IMR-90 (cell line): ENCODE results near the gene CPNE6. TPM values are rescaled to one million over a fixed set of nuclear protein-coding genes. Genes with fewer than 3 reads are reported as not detected.

ENCODE experiments used
- ATAC-seq: fragments of 200-7000 bp; cut with Tn5 transposase; 2 replicates; pipeline ENCODE4 v1.9.1; 2020; ENCODE audit warnings: low read depth, mild to moderate bottlenecking, moderate library complexity
- BruUV-seq: library from RNA; stranded (reverse); fragments of 400-500 nt; replicated peaks from 2 replicates; lab custom pipeline; 2021; lab: Mats Ljungman, UMichigan
- CTCF ChIA-PET: fragments of 300-600 bp; formaldehyde crosslinking; extraction: SDS; loops from one replicate; lab custom pipeline; 2021; ENCODE audit warnings: antibody characterized with exemption; lab: Yijun Ruan, JAX
- POLR2A ChIA-PET: fragments of 300-600 bp; sonication (Branson Sonifier 250); formaldehyde crosslinking; loops from one replicate; lab custom pipeline; 2022; ENCODE audit warnings: antibody characterized with exemption; ENCODE audit not compliant: unreplicated experiment; lab: Charles Lee
- DNase-seq: peaks from one replicate; pipeline ENCODE4 v3.0.0; 2013
- H2AFZ ChIP-seq: replicated peaks from 2 replicates; pipeline ENCODE3; 2013; ENCODE audit warnings: low read length, mild to moderate bottlenecking; ENCODE audit not compliant: poor library complexity
- H2AK5ac ChIP-seq: 2 replicates; pipeline ENCODE4 v1.6.1; 2013; ENCODE audit warnings: low read depth, low read length, inconsistent platforms
- H2AK9ac ChIP-seq: replicated peaks from 2 replicates; pipeline ENCODE3; 2013; ENCODE audit warnings: mild to moderate bottlenecking, low read depth, low read length, moderate library complexity; ENCODE audit not compliant: poor library complexity
- H2BK120ac ChIP-seq: 2 replicates; pipeline ENCODE4 v1.6.1; 2013; ENCODE audit warnings: low read depth, low read length, inconsistent platforms
- H2BK15ac ChIP-seq: 3 replicates; pipeline ENCODE4 v1.6.1; 2013; ENCODE audit warnings: low read depth, low read length, inconsistent platforms
- H2BK20ac ChIP-seq: 2 replicates; pipeline ENCODE4 v1.6.1; 2013; ENCODE audit warnings: low read depth, mild to moderate bottlenecking, inconsistent platforms, low read length, moderate library complexity
- H2BK5ac ChIP-seq: 2 replicates; pipeline ENCODE4 v1.6.1; 2013; ENCODE audit warnings: mild to moderate bottlenecking, low read depth, low read length, inconsistent platforms; ENCODE audit not compliant: poor library complexity, severe bottlenecking
- H3K14ac ChIP-seq: replicated peaks from 2 replicates; pipeline ENCODE4 v1.6.1; 2013; ENCODE audit warnings: low read depth, low read length, inconsistent platforms
- H3K18ac ChIP-seq: 2 replicates; pipeline ENCODE4 v1.6.1; 2013; ENCODE audit warnings: low read depth, low read length, control low read depth
- H3K23ac ChIP-seq: 2 replicates; pipeline ENCODE4 v1.6.1; 2013; ENCODE audit warnings: low read depth, low read length, inconsistent platforms
- H3K27ac ChIP-seq: 2 replicates; pipeline ENCODE4 v1.5.1; 2013; ENCODE audit warnings: mild to moderate bottlenecking, control low read depth, low read length; ENCODE audit not compliant: insufficient read depth
- H3K27me3 ChIP-seq: 2 replicates; pipeline ENCODE4 v1.6.1; 2013; ENCODE audit warnings: low read length; ENCODE audit not compliant: control insufficient read depth, insufficient read depth
- H3K36me3 ChIP-seq: 2 replicates; pipeline ENCODE4 v1.6.1; 2013; ENCODE audit warnings: low read length, mixed read lengths; ENCODE audit not compliant: control insufficient read depth, insufficient read depth
- H3K4ac ChIP-seq: 2 replicates; pipeline ENCODE4 v1.6.1; 2013; ENCODE audit warnings: low read depth, low read length, inconsistent platforms
- H3K4me1 ChIP-seq: 2 replicates; pipeline ENCODE4 v1.6.1; 2013; ENCODE audit warnings: low read length, mixed read lengths; ENCODE audit not compliant: control insufficient read depth, insufficient read depth
- H3K4me2 ChIP-seq: 2 replicates; pipeline ENCODE4 v1.6.1; 2013; ENCODE audit warnings: low read depth, mild to moderate bottlenecking, control low read depth, low read length, moderate library complexity
- H3K4me3 ChIP-seq: 2 replicates; pipeline ENCODE4 v1.5.1; 2013; ENCODE audit warnings: low read depth, mild to moderate bottlenecking, control low read depth, low read length, moderate library complexity; ENCODE audit not compliant: insufficient read depth
- H3K56ac ChIP-seq: 2 replicates; pipeline ENCODE4 v1.6.1; 2013; ENCODE audit warnings: low read length, inconsistent platforms; ENCODE audit not compliant: insufficient read depth; ENCODE audit errors: extremely low read depth
- H3K79me1 ChIP-seq, 2 experiments: 2 replicates each; pipeline ENCODE4 v1.6.1; 2013; ENCODE audit warnings: low read length in 2 of 2, inconsistent platforms in 1 of 2, low read depth in 1 of 2
- H3K9ac ChIP-seq: 2 replicates; pipeline ENCODE4 v1.6.1; 2013; ENCODE audit warnings: low read depth, low read length, control low read depth
- H3K9me1 ChIP-seq: 2 replicates; pipeline ENCODE4 v1.6.1; 2013; ENCODE audit warnings: low read length, inconsistent platforms; ENCODE audit not compliant: insufficient read depth
- H3K9me3 ChIP-seq: 2 replicates; pipeline ENCODE4 v1.6.1; 2013; ENCODE audit warnings: low read length; ENCODE audit not compliant: control insufficient read depth, insufficient read depth
- H4K20me1 ChIP-seq: 2 replicates; pipeline ENCODE4 v1.6.1; 2013; ENCODE audit warnings: low read length, inconsistent platforms; ENCODE audit not compliant: insufficient read depth
- H4K5ac ChIP-seq: 2 replicates; pipeline ENCODE4 v1.6.1; 2013; ENCODE audit warnings: mild to moderate bottlenecking, low read depth, low read length, control low read depth
- H4K8ac ChIP-seq, 2 experiments: 2 replicates each; pipeline ENCODE4 v1.6.1; 2013; ENCODE audit warnings: low read depth in 2 of 2, low read length in 2 of 2, control low read depth in 1 of 2, inconsistent platforms in 1 of 2
- H4K91ac ChIP-seq: 2 replicates; pipeline ENCODE4 v1.6.1; 2013; ENCODE audit warnings: low read depth, low read length, inconsistent platforms; ENCODE audit not compliant: insufficient read depth
- POLR2A ChIP-seq: IDR thresholded peaks from 2 replicates; pipeline ENCODE4 v1.6.1; 2012; ENCODE audit warnings: mild to moderate bottlenecking, low read depth, low read length
- WGBS, 2 experiments: methylation state at CpG; one replicate each; pipeline versions ENCODE4 v1.1.5 to v1.1.7; 2013; ENCODE audit warnings: missing lambda C conversion rate in 2 of 2; ENCODE audit not compliant: insufficient read length in 1 of 2; ENCODE audit errors: extremely low coverage in 2 of 2; 5-methylcytosine and 5-hydroxymethylcytosine counted together
- dilution Hi-C: fragments of 300-500 bp; cut with HindIII; formaldehyde crosslinking; loops from one replicate; pipeline ENCODE4 v1.14.3; 2018; ENCODE audit warnings: low sequenced_read_pairs; ENCODE audit not compliant: unreplicated experiment
- in situ Hi-C: fragments of 300-500 bp; cut with MboI; formaldehyde crosslinking; loops from 3 replicates; pipeline ENCODE4 v1.14.3; 2019; ENCODE audit warnings: low sequenced_read_pairs, inconsistent platforms, mixed read lengths
- intact Hi-C: fragments of 100-400 bp; cut with micrococcal nuclease; formaldehyde crosslinking; loops from 2 replicates; pipeline ENCODE4 v1.10.0; 2022
- polyA plus RNA-seq, 3 experiments: library from polyadenylated mRNA; depleted of rRNA; stranded (reverse); fragments of >200 nt; gene quantifications; 2 replicates each; pipeline ENCODE4 v1.2.3, GENCODE V29; 2012; ENCODE audit warnings: low replicate concordance in 1 of 3
- total RNA-seq: library from RNA; depleted of rRNA; stranded (reverse); fragments of >200 nt; gene quantifications from 2 replicates; pipeline ENCODE4 v1.2.3, GENCODE V29; 2012

The CPNE6 gene
- total and polyA plus RNA-seq, 2 of the 4 experiments (the other 2 are of a cell fraction) = not detected

DNA sequence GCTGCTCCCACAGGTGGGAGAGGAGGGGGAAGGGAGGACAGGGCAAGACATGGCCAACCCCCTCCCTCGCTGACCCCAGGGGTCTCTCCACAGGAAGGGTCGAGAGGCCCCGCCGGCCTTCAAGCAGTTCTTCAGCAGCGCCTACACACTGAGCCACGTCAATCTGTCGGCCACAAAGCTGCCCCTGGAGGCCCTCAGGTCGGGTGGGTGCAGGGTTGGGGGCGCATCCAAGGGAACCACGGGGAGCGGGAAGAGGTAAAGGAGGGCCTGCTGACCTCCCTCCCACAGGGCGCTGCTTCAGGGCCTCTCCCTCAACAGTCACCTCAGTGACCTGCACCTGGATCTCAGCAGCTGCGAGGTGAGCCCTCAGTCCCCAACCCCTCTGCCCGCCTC is 13.5 kb upstream of the CPNE6 start:
- intact Hi-C loops = loop anchor here (1.0 to 2.0 kb wide), 5 partner anchors 32 to 239 kb away; partner anchors contain the start of gene IRF9

More for the DNA sequence above, 13.5 kb upstream of the CPNE6 start:
- Histone ChIP-seq H2BK20ac (no peak overlapping the region), H2AK5ac (no peak overlapping the region), H3K9me1 (0 out of 2 replicates have a peak, but pooled peaks cover 2% of the 10 kb centered on the region), H3K79me1 (no peaks in the 10 kb centered on the region), H3K23ac (no peak overlapping the region), H2BK5ac (no peak overlapping the region), H4K5ac (no peak overlapping the region), H3K18ac (no peak overlapping the region), H3K14ac (no peak overlapping the region), H3K9me3 (no peaks in the 10 kb centered on the region), H2BK15ac (no peak overlapping the region), H2BK120ac (no peak overlapping the region), H3K4ac (no peak overlapping the region), H4K20me1 (no peaks in the 10 kb centered on the region), H3K9ac (no peak overlapping the region), H3K36me3 (no peaks in the 10 kb centered on the region), H3K27ac (no peak overlapping the region), H3K4me1 (no peaks in the 10 kb centered on the region), H3K27me3 (peaks cover 34% of the 10 kb centered on the region; the same call in 1 of the 2 replicates), H3K56ac (no peak overlapping the region), H2AK9ac (no peak overlapping the region), H4K8ac (no peak overlapping the region), H3K4me3 (no peak overlapping the region), H3K4me2 (no peak overlapping the region), H4K91ac (no peak overlapping the region), H2AFZ (no peak overlapping the region)
- 39% methylated on average over 3 of the region's 14 CpGs; no CpG with 5 or more reads in 1 of the 2 experiments for WGBS, 2 experiments
- no peak; the same call in 1 of the 2 replicates for ATAC-seq
- ChIA-PET POLR2A (no interaction called here), CTCF (interaction anchor here (0.7 to 2.7 kb wide), 10 partner anchors 9 to 250 kb away, joined by 3 to 41 read pairs (median 4); no protein-coding TSS in a partner anchor)
- TF ChIP-seq POLR2A = no peak
- dilution Hi-C loops = no loop called here
- DNase-seq = no peak
- in situ Hi-C loops = loop anchor here (5.0 kb wide), 1 partner anchor 34 kb away; the partner anchor contains the start of gene PCK2
- BruUV-seq = no TSS peak
